CD4-positive, alpha-beta T cell (primary cell): ENCODE results near the gene HIPK2. TPM values are rescaled to one million over a fixed set of nuclear protein-coding genes. Genes with fewer than 3 reads are reported as not detected.
A peak's percentile ranks its signal among the peaks of the same experiment; 100 is the strongest.

Experiments used
- ATAC-seq: fragments of 200-7000 bp; cut with Tn5 transposase; one replicate; pipeline ENCODE4 v1.10.0; 2022; ENCODE audit warnings: mild to moderate bottlenecking; ENCODE audit not compliant: poor library complexity
- CTCF ChIA-PET: fragments of 350-600 bp; sonication (Branson Sonifier 250); formaldehyde crosslinking; loops from one replicate; lab custom pipeline; 2021; ENCODE audit warnings: antibody characterized with exemption, inconsistent platforms; lab: Charles Lee
- POLR2A ChIA-PET: fragments of 350-600 bp; sonication (Branson Sonifier 250); formaldehyde crosslinking; loops from one replicate; lab custom pipeline; 2021; ENCODE audit warnings: antibody characterized with exemption, inconsistent platforms; lab: Charles Lee
- DNase-seq, 14 experiments: peaks; one replicate each; pipeline ENCODE4 v3.0.0-alpha.2; 2013 to 2020; ENCODE audit warnings: mixed read lengths in 2 of 14
- H3K27ac ChIP-seq, 2 donors: one replicate each; pipeline versions ENCODE4 v1.5.1 to v1.7.0; 2013; ENCODE audit warnings: low read length in 2 of 2, low read depth in 1 of 2, mild to moderate bottlenecking in 1 of 2
- H3K27me3 ChIP-seq, 2 experiments: 1 replicate in 1 of 2; 2 replicates in 1 of 2; pipeline versions ENCODE4 v1.6.1 to v1.7.0; 2013; ENCODE audit warnings: low read length in 2 of 2, control low read depth in 1 of 2, mild to moderate bottlenecking in 1 of 2, moderate library complexity in 1 of 2; ENCODE audit not compliant: insufficient read depth in 2 of 2, control insufficient read depth in 1 of 2
- H3K36me3 ChIP-seq: one replicate; pipeline ENCODE4 v1.6.1; 2013; ENCODE audit warnings: low read length, control low read depth; ENCODE audit not compliant: insufficient read depth
- H3K4me1 ChIP-seq: one replicate; pipeline ENCODE4 v1.6.1; 2013; ENCODE audit warnings: low read length, control low read depth; ENCODE audit not compliant: insufficient read depth
- H3K4me3 ChIP-seq: one replicate; pipeline ENCODE4 v1.5.1; 2013; ENCODE audit warnings: mild to moderate bottlenecking, low read length, moderate library complexity
- H3K9me3 ChIP-seq, 2 experiments: 1 replicate in 1 of 2; 2 replicates in 1 of 2; pipeline versions ENCODE4 v1.6.1 to v1.7.0; 2013; ENCODE audit warnings: low read length in 2 of 2, mild to moderate bottlenecking in 2 of 2, control low read depth in 1 of 2, moderate library complexity in 1 of 2; ENCODE audit not compliant: control insufficient read depth in 1 of 2, insufficient read depth in 1 of 2
- H3K27ac Mint-ChIP-seq: one replicate; pipeline ENCODE4 v1.8.0; 2020; ENCODE audit warnings: mixed read lengths
- H3K27me3 Mint-ChIP-seq: one replicate; pipeline ENCODE4 v1.8.0; 2021; ENCODE audit warnings: mixed read lengths
- H3K36me3 Mint-ChIP-seq: one replicate; pipeline ENCODE4 v1.8.0; 2021; ENCODE audit warnings: low read depth, mixed read lengths
- H3K4me1 Mint-ChIP-seq: one replicate; pipeline ENCODE4 v1.8.0; 2021; ENCODE audit warnings: low read depth, mixed read lengths
- H3K4me3 Mint-ChIP-seq: one replicate; pipeline ENCODE4 v1.8.0; 2020; ENCODE audit warnings: mild to moderate bottlenecking, mixed read lengths
- H3K9me3 Mint-ChIP-seq: one replicate; pipeline ENCODE4 v1.8.0; 2020; ENCODE audit warnings: mixed read lengths
- intact Hi-C, 2 experiments: fragments of 100-400 bp; cut with DNase I in 1 of 2; cut with micrococcal nuclease in 1 of 2; formaldehyde crosslinking; loops; one replicate each; pipeline versions ENCODE4 v1.15.1 to v1.9.0; 2023 to 2025; cut with DNase I, micrococcal nuclease
- total RNA-seq, 174 experiments: library from RNA in 2 of 174; stranded (reverse) in 2 of 174; gene quantifications; one replicate each; pipeline ENCODE4 v1.2.3 and lab custom pipeline; 2021 to 2026
- TF ChIP-seq, protein P1 (sequence below): fragments of 200-600 bp; IDR thresholded peaks from one replicate; pipeline ENCODE4 v1.8.0; 2022; ENCODE audit warnings: antibody characterized with exemption, mild to moderate bottlenecking

Gene HIPK2
- total RNA-seq, 2 experiments from 2014 or later, result 36.5 to 37.0 TPM

DNA sequence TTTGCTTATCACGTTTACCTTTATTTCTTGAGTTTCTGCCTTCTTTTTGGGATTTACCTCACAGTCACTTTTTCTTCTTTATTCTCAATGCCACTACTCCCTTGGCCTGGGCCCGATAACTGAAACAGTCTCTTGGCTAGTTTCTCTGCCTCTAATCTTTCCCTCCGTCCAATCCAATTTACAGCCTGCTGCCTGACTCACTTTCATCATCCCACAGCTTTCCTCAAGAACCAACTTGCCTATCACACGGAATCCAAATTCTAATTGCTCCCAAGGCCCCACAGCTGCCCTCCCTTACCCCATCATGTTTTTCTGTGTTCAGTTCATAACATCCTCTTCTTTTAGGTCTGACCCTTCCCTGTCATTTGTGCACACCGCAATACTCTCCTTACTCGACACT lies 121.4 kb downstream of the HIPK2 start:
- Mint-ChIP-seq H3K36me3 (peaks cover 9% of the 10 kb centered on the region), H3K4me1 (peaks cover 58% of the 10 kb centered on the region), H3K9me3 (no peaks in the 10 kb centered on the region), H3K4me3 (no peak overlapping the region), H3K27me3 (no peaks in the 10 kb centered on the region), H3K27ac (peak overlapping the region; percentile 18)
- H3K4me1 ChIP-seq, result peaks cover 6% of the 10 kb centered on the region
- H3K27me3 ChIP-seq, result no peaks in the 10 kb centered on the region
- peaks cover 3% of the 10 kb centered on the region for H3K36me3 ChIP-seq
- intact Hi-C loops, result no loop called here
- TF ChIP-seq, protein P1, sequence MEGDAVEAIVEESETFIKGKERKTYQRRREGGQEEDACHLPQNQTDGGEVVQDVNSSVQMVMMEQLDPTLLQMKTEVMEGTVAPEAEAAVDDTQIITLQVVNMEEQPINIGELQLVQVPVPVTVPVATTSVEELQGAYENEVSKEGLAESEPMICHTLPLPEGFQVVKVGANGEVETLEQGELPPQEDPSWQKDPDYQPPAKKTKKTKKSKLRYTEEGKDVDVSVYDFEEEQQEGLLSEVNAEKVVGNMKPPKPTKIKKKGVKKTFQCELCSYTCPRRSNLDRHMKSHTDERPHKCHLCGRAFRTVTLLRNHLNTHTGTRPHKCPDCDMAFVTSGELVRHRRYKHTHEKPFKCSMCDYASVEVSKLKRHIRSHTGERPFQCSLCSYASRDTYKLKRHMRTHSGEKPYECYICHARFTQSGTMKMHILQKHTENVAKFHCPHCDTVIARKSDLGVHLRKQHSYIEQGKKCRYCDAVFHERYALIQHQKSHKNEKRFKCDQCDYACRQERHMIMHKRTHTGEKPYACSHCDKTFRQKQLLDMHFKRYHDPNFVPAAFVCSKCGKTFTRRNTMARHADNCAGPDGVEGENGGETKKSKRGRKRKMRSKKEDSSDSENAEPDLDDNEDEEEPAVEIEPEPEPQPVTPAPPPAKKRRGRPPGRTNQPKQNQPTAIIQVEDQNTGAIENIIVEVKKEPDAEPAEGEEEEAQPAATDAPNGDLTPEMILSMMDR, result no peak
- POLR2A ChIA-PET, result no interaction called here
- H3K9me3 ChIP-seq, result no peaks in the 10 kb centered on the region
- H3K4me3 ChIP-seq, result no peak overlapping the region
- ATAC-seq (no peak), DNase-seq (no peak)
- CTCF ChIA-PET, result no interaction called here
- H3K27ac ChIP-seq, result no peak overlapping the region

GRCh38 chr7:139655305-139655704 lies 122.5 kb downstream of the HIPK2 start:
- Histone ChIP-seq H3K4me1 (peaks cover 13% of the 10 kb centered on the region), H3K4me3 (no peak overlapping the region), H3K27me3 (no peaks in the 10 kb centered on the region), H3K27ac (no peak overlapping the region), H3K9me3 (no peaks in the 10 kb centered on the region), H3K36me3 (peaks cover 3% of the 10 kb centered on the region)
- Mint-ChIP-seq H3K4me1 (peaks cover 59% of the 10 kb centered on the region), H3K9me3 (no peaks in the 10 kb centered on the region), H3K27ac (peak overlapping the region; percentile 18), H3K27me3 (no peaks in the 10 kb centered on the region), H3K36me3 (peaks cover 9% of the 10 kb centered on the region), H3K4me3 (no peak overlapping the region)
- ChIA-PET POLR2A (no interaction called here), CTCF (interaction anchor here (1.9 kb wide), 1 partner anchor 10 kb away, joined by 6 read pairs; no protein-coding TSS in a partner anchor)
- ATAC-seq, result no peak
- TF ChIP-seq, protein P1, result no peak
- DNase-seq, result no peak
- intact Hi-C loops, result no loop called here

DNA sequence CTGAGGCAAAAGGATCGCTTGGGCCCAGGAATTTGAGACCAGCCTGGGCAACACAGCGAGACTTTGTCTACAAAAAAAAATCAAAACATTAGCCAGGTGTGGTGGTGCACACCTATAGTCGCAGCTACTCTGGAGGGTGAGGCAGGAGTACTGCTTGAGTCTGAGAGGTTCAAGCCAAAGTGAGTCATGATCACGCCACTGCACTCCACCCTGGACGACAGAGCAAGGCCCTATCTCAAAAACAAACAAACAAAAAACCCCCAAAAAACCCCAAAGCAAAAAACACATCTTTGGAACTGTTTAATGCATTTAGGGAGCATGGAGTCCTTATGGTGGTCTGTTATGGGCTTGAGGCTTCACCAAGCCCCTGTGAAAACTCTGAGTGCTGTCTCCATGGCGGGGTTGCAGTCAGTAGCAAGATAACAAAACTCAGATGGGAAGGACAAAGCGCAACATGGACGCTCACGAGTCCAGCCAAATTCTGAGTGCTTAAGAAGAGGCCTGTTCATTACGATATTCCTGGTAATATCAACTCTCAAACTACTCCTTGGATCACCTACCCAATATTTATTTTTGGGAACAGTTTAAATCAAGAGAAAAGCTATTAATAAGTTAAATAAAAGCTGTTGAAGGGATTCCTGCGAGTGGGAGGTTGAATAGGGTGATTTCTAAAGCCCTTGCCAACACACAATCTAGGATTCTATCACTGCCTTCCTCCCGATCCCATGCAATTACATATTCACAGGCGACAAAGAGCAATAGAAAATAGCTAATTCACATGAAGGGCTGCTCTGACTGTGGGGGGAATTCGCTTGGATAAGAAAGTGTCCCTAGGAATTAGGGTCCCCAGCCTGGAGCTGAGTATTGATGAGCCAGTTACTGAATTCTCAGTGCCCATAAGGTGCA lies 123.3 kb downstream of the HIPK2 start:
- Histone ChIP-seq H3K27me3 (no peaks in the 10 kb centered on the region), H3K4me3 (no peak overlapping the region), H3K9me3 (no peaks in the 10 kb centered on the region), H3K27ac (no peak overlapping the region), H3K4me1 (peaks cover 20% of the 10 kb centered on the region), H3K36me3 (peaks cover 3% of the 10 kb centered on the region)
- Mint-ChIP-seq H3K4me1 (peaks cover 59% of the 10 kb centered on the region), H3K4me3 (no peak overlapping the region), H3K36me3 (peaks cover 9% of the 10 kb centered on the region), H3K27me3 (no peaks in the 10 kb centered on the region), H3K9me3 (no peaks in the 10 kb centered on the region), H3K27ac (peak overlapping the region; percentile 18)
- CTCF ChIA-PET, result interaction anchor here (1.9 kb wide), 1 partner anchor 9 kb away, joined by 6 read pairs; no protein-coding TSS in a partner anchor
- DNase-seq (no peak), ATAC-seq (no peak)
- POLR2A ChIA-PET, result no interaction called here
- TF ChIP-seq, protein P1, result no peak
- intact Hi-C loops, result no loop called here
